Osteocyte (in vitro differentiated cells): ENCODE results near the gene NES. TPM values are rescaled to one million over a fixed set of nuclear protein-coding genes. Genes with fewer than 3 reads are reported as not detected.

Experiments
- DNase-seq: peaks from one replicate; pipeline ENCODE4 v3.0.0; 2021; ENCODE audit warnings: mixed read lengths; ENCODE audit not compliant: unreplicated experiment; ENCODE audit errors: extremely low spot score
- H3K27ac Mint-ChIP-seq: one replicate; pipeline ENCODE4 v1.8.0; 2021; ENCODE audit warnings: mild to moderate bottlenecking, mixed read lengths; ENCODE audit not compliant: unreplicated experiment
- H3K27me3 Mint-ChIP-seq: one replicate; pipeline ENCODE4 v1.8.0; 2021; ENCODE audit warnings: mixed read lengths; ENCODE audit not compliant: unreplicated experiment
- H3K36me3 Mint-ChIP-seq: one replicate; pipeline ENCODE4 v1.8.0; 2021; ENCODE audit warnings: mixed read lengths; ENCODE audit not compliant: unreplicated experiment
- H3K4me1 Mint-ChIP-seq: one replicate; pipeline ENCODE4 v1.8.0; 2021; ENCODE audit warnings: mixed read lengths; ENCODE audit not compliant: unreplicated experiment
- H3K4me3 Mint-ChIP-seq: one replicate; pipeline ENCODE4 v1.8.0; 2021; ENCODE audit warnings: mild to moderate bottlenecking, moderate library complexity, mixed read lengths; ENCODE audit not compliant: unreplicated experiment
- H3K9me3 Mint-ChIP-seq: one replicate; pipeline ENCODE4 v1.8.0; 2021; ENCODE audit warnings: mixed read lengths; ENCODE audit not compliant: unreplicated experiment
- total RNA-seq: library from RNA; stranded (reverse); gene quantifications from 2 replicates; pipeline ENCODE4 v1.2.1, GENCODE V29; 2021
- TF ChIP-seq, protein P1 (sequence below): fragments of 200-600 bp; sonication (generic); IDR thresholded peaks from 2 replicates; pipeline ENCODE4 v1.5.0; 2021; ENCODE audit warnings: antibody characterized with exemption, mild to moderate bottlenecking, moderate library complexity

NES gene
- total RNA-seq, 1 donor from 2014 or later: 26.5 TPM

DNA sequence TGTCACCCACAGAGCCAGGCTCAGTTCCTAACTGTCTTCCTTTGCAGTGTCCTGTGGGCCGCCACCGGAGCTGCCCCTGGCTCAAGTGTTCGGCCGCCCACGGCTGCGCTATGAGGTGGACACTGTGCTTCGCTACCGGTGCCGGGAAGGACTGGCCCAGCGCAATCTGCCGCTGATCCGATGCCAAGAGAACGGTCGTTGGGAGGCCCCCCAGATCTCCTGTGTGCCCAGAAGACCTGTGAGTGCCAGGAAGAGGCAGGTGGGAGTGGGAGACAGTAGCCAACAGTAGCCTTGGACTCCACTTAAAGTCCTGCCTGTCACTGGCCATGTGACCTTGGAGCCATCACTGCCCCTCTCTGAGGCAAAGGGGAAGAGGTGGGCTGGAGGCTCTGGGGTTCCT lies 18.7 kb downstream of the NES start:
- Mint-ChIP-seq H3K9me3 (no peaks in the 10 kb centered on the region), H3K4me1 (peaks cover 56% of the 10 kb centered on the region), H3K36me3 (no peaks in the 10 kb centered on the region), H3K4me3 (no peak overlapping the region), H3K27me3 (peaks cover 38% of the 10 kb centered on the region), H3K27ac (no peak overlapping the region)
- no peak for DNase-seq
- TF ChIP-seq, protein P1, sequence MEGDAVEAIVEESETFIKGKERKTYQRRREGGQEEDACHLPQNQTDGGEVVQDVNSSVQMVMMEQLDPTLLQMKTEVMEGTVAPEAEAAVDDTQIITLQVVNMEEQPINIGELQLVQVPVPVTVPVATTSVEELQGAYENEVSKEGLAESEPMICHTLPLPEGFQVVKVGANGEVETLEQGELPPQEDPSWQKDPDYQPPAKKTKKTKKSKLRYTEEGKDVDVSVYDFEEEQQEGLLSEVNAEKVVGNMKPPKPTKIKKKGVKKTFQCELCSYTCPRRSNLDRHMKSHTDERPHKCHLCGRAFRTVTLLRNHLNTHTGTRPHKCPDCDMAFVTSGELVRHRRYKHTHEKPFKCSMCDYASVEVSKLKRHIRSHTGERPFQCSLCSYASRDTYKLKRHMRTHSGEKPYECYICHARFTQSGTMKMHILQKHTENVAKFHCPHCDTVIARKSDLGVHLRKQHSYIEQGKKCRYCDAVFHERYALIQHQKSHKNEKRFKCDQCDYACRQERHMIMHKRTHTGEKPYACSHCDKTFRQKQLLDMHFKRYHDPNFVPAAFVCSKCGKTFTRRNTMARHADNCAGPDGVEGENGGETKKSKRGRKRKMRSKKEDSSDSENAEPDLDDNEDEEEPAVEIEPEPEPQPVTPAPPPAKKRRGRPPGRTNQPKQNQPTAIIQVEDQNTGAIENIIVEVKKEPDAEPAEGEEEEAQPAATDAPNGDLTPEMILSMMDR: no peak

DNA sequence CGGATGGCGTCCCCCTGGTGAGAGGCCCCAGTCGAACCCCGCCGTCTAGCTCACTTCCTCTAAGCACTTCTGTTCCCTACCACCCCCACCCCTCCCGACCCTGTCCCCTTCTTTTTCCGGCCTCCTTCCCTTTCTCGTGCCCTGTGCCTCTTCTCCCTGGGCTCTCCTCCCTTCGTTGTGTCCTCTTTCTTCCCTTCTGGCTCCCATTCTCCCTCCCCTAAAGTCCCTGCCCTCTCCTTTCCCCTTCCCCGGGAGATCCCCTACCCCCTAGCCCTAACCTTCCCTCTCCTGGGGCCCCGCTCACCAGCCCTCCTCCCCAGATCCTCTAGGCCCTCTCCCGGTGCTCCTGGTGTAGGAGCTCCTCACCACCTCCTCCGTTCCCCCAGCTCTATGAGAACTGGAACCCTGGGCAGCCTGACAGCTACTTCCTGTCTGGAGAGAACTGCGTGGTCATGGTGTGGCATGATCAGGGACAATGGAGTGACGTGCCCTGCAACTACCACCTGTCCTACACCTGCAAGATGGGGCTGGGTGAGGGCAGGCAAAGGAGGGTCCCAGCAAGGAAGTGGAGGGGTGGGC lies 19.4 kb downstream of the NES start:
- Mint-ChIP-seq H3K4me1 (peaks cover 49% of the 10 kb centered on the region), H3K9me3 (no peaks in the 10 kb centered on the region), H3K27ac (no peak overlapping the region), H3K27me3 (peaks cover 45% of the 10 kb centered on the region), H3K4me3 (no peak overlapping the region), H3K36me3 (no peaks in the 10 kb centered on the region)
- no peak for DNase-seq
- TF ChIP-seq, protein P1: peak; percentile 27

DNA sequence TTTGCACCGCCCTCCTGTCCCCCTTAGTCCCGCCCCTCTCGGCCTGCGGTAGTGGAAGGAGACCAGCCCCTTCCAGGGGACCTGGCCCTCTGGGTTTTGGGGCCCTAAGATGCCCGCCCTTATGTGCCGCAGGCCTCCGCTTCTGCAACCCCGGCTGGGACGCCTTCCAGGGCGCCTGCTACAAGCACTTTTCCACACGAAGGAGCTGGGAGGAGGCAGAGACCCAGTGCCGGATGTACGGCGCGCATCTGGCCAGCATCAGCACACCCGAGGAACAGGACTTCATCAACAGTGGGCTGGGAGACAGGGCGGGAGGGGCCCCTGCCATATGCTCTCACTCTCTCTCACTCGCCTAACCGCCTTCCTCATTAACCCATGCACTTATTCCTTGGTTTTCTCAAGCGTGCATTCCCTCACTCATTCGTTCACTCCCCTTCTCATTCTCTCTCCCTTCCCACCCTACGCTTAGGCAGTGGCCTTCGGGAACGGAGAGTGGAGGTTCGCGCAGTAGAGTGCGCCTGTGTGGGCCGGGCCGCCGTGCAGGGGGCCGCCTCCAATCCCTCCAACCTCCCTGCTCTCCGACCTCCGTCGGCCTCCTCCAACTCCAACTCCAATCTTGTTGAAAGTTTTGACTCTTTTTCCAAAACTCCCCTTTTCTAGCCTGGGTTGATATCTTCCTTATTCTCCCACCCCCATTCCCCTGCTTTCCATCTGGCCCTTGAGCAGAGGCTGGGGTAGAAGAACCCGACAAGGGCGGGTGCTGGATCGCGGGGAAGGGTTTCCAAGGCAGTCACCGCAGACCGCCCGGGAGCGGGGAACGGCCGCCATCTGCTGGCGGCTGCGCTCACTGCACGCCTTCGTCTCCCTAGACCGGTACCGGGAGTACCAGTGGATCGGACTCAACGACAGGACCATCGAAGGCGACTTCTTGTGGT lies 20.1 kb downstream of the NES start:
- Mint-ChIP-seq H3K9me3 (no peaks in the 10 kb centered on the region), H3K27me3 (peaks cover 46% of the 10 kb centered on the region), H3K4me1 (peaks cover 43% of the 10 kb centered on the region), H3K36me3 (no peaks in the 10 kb centered on the region), H3K4me3 (peak overlapping the region; percentile 67), H3K27ac (no peak overlapping the region)
- TF ChIP-seq, protein P1: peak; percentile 99
- DNase-seq: peak; percentile 91

DNA sequence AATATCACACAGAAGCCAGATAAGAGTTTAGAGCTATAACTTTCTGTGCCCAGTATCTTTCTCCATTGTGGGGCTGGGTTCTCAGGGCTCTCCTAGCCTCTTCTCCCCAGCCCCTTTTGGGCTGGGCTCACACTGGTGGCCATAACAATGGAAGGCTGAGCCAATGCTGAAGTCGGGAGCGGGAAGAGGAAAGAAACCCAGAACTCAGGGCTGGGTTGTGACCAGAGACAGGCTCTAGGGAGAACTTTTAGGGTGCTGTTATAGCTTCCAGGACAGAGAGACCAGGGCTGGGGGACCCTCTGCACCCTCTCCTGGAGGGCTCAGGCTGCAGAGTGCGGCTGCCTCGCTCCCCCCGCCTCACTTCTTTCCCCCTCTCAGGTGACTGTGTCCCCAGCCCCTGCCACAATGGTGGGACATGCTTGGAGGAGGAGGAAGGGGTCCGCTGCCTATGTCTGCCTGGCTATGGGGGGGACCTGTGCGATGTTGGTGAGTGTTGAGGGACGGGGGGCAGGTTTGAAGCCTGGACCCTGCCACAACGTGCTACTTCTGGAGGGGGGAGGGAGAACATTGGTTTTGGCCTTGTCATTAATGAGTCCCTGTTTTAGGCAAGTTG lies 21.2 kb downstream of the NES start:
- no peak overlapping the region for H3K27ac Mint-ChIP-seq
- peaks cover 32% of the 10 kb centered on the region for H3K4me1 Mint-ChIP-seq
- H3K36me3 Mint-ChIP-seq: no peaks in the 10 kb centered on the region
- no peak for DNase-seq
- TF ChIP-seq, protein P1: no peak
- no peak overlapping the region for H3K4me3 Mint-ChIP-seq
- peaks cover 51% of the 10 kb centered on the region for H3K27me3 Mint-ChIP-seq
- no peaks in the 10 kb centered on the region for H3K9me3 Mint-ChIP-seq
